SIG-M5 treated with dmso at 0.1 percent for 504 hours (cell line): Measurements from ENCODE around the gene PYGO2.
"Not testable (repeated sequence)": the region's sequence is repeated elsewhere in the genome, so short reads cannot be mapped to it uniquely, and the experiment has no call there.

Source experiments
- DNase-seq: peaks from one replicate; lab custom pipeline; 2025; ENCODE audit not compliant: unreplicated experiment; lab: John Stamatoyannopoulos, UW

PYGO2 gene

DNA sequence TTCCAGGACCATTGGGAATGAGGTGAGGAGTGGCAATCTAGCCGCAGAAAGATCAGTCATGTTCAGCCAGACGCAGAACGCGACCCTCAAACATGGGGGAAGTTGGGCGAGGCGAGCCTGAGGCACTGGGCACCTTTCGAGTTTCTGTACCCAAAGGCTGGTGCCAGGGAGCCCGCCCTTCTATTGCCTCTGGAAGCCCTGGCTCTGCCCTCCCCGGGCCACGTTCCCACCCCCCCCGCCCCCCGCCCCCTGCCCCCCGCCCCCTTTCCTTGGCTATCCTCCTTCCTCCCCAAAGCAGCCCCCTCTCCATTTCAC lies 38.8 kb upstream of the PYGO2 start:
- DNase-seq = no peak

- DNase-seq = peak; percentile 65
Measured at GRCh38 chr1:154999571-155000410, 38.2 kb upstream of the PYGO2 start.

DNA sequence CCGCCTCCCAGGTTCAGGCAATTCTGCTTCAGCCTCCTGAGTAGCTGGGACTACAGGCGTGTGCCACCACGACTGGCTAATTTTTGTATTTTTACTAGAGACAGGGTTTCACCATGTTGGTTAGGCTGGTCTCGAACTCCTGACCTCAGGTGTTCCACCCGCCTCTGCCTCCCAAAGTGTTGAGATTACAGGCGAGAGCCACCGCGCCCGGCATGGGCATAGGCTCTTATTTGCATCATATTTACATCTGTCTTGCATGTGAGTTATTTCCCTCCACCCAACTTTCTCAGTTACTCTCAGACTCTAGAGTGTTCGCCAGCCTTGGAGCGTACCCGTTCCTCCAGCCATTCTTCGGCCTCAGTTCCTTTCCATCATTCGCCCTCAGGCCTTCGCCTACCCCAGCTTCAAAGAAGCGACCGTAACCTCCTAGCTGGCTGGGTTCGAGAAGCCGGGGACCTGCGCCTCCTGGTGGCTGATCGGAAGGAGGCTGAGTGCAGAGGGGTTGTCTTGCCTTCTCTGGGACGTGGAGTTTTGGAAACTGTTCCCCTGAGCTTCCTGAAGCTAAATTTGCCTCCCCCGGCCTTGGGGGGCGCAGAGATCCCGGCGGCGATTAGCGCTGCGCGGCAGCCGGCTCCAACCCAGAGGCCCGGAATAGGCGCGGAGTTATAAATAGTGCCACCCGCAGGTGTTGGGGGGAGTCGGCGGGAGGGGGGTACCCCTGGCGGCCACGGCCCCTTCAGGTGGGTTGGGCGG lies 37.4 kb upstream of the PYGO2 start:
- DNase-seq = peak; percentile 90

GRCh38 chr1:154998201-154998780 lies 36.7 kb upstream of the PYGO2 start:
- no peak for DNase-seq

GRCh38 chr1:154996966-154997701 lies 35.6 kb upstream of the PYGO2 start:
- peak; percentile 37 for DNase-seq

- DNase-seq = peak; percentile 84
Measured at GRCh38 chr1:154995301-154995983, 33.9 kb upstream of the PYGO2 start.

GRCh38 chr1:154994591-154994990 lies 33.0 kb upstream of the PYGO2 start:
- no peak for DNase-seq

DNA sequence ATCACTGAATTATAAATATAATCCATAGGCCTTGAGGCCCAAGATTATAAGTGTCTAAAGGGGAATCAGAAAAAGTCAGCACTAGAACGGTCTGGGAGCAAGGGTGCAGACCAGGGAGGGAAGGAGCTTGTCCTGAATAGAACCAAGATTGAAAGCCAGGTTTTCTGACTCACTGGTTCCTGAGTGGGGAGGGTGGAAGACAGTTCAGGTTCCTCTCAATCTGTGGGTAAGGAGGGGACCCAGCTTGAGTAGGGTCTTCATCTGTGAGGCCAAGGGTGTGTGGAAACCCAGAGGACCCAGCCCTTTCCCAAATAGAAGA lies 32.6 kb upstream of the PYGO2 start:
- DNase-seq = no peak

GRCh38 chr1:154993572-154994268 lies 32.1 kb upstream of the PYGO2 start, which contains the start of gene LENEP:
TSS of gene LENEP (plus strand) at chr1:154993586. CDS start at chr1:154993608, 22 bp downstream.
- no peak for DNase-seq

DNA sequence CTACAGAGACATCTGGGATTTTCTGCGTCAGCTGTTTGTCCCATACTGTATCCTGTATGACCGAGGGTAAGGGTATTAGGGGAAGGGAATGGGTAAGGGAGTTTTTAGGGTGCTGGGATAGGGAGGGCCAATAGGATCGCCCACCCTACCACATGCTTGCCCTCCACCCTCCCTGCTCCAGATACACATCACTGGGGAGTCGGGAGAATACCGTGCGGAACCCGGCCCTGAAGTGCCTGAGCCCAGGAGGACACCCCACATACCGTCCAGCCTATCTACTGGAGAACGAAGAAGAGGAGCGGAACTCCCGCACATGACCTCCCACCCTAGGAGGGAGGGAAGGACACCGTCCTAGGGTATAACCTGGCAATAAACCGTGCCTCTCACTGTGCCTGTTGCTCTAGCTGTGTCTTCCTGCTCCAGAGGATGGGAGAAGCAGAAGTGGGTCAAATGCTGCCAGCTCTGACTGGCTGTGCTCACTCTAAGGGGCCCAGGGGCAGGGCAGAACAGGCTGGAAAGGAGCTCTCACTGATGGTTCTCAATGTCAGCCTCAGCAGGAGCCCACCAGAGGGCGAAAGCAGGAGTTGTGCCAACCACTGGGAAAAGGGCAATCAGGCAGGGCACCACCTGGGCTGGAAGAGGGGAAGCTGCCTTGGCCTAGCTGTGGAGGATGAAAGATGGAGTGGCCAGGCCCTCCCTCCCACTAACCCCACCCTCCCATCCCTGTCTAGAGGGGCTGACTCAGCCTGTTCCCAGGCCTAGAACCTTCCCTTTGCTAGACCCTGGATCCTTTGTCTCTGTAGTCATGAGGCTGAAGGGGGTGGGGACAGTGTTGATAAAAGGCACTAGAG lies 31.4 kb upstream of the PYGO2 start:
- DNase-seq = no peak

- DNase-seq = no peak
Measured at GRCh38 chr1:154990276-154990675, 28.7 kb upstream of the PYGO2 start.

- DNase-seq = no peak
Measured at GRCh38 chr1:154989195-154989860, 27.7 kb upstream of the PYGO2 start.

DNA sequence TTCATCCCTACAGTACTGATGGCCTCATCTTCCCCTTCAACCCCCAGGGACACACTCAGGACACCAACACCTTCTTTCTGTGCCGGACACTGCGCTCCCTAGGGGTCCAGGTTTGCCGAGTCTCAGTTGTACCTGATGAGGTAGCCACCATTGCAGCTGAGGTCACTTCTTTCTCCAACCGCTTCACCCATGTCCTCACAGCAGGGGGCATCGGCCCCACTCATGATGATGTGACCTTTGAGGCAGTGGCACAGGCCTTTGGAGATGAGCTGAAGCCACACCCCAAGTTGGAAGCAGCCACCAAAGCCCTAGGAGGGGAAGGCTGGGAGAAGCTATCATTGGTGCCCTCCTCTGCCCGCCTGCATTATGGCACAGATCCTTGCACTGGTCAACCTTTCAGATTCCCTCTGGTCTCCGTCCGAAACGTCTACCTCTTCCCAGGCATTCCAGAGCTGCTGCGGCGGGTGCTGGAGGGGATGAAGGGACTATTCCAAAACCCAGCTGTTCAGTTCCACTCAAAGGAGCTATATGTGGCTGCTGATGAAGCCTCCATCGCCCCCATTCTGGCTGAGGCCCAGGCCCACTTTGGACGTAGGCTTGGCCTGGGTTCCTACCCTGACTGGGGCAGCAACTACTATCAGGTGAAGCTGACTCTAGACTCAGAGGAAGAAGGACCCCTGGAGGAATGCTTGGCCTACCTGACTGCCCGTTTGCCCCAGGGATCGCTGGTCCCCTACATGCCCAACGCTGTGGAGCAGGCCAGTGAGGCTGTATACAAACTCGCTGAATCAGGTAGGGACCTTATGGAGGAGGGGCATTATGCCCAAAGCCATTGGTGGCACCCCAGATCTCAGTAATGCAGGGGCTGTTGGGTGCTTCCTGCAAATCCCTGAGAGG lies 26.7 kb upstream of the PYGO2 start:
- no peak for DNase-seq

DNA sequence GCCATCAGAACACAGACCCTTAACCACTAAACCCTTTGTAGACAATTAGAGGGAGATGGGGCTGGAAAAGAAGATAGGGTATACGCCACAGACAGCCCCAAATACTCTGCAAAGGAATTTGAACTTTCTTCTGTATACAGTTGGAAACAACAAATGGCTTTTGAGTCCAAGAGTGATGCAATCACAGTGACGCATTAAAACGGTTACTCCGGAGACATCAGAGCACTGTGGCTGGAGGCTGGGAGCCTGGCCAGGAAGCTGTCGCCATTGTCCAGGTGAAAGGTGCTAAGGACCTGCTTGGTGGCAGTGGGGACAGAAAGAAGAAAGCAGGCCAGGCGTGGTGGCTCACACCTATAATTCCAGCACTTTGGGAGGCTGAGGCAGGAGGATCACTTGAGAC lies 25.7 kb upstream of the PYGO2 start:
- DNase-seq = no peak

GRCh38 chr1:154986736-154987135 lies 25.2 kb upstream of the PYGO2 start:
- not testable (repeated sequence) for DNase-seq

DNA sequence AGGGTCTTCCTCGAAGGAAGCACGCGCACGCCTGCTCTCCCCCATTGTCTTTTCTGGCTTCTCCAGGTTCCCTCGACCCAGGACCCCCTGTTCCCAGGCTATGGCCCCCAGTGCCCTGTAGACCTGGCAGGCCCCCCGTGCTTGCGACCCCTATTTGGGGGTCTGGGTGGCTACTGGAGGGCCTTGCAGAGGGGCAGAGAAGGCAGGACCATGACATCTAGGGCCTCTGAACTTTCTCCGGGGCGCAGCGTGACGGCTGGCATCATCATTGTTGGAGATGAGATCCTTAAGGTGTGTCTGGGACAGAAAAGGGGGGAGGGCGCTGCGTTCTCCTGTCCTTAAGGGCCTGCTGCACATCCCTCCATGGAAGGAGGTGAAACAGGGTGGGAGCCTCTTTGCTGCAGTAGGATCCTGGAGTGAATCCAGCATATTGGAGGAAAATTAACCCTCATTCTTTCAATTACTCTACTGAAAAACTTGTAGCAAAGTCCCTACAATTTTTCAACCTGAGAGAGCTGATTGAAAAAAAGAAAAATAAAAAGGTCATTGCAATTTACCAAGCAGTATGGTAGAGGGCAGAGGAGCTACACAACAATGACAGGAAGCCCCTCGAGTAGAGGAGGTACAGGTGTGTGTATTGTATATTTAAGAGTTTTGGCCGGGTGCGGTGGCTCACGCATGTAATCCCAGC lies 22.3 kb upstream of the PYGO2 start:
- no peak for DNase-seq
